NCI-H2227 (cell line): ENCODE results near the gene RBM41.

Experiments
- DNase-seq: peaks from one replicate; lab custom pipeline; 2025; ENCODE audit not compliant: unreplicated experiment; lab: John Stamatoyannopoulos, UW

Gene RBM41

DNA sequence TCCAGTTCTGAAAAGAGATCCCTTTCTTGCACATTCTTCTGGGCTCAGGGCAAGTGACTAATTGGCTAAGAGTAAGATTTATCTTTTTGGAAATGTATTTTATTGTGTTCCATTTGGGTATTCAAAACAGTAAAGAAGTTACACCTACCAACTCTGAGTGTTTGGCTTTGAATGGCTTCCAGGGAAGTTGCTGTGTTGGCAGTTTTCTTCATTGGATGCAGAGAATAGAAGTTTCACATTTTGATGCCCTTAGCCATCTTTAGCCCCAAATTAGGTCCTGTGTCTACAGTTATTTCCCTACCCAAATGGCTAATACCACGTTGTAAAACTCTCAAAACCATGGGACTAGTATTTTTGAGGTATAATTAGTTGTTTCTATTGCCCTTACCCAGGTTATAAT, 88.9 kb downstream of the RBM41 start:
- DNase-seq = no peak

DNA sequence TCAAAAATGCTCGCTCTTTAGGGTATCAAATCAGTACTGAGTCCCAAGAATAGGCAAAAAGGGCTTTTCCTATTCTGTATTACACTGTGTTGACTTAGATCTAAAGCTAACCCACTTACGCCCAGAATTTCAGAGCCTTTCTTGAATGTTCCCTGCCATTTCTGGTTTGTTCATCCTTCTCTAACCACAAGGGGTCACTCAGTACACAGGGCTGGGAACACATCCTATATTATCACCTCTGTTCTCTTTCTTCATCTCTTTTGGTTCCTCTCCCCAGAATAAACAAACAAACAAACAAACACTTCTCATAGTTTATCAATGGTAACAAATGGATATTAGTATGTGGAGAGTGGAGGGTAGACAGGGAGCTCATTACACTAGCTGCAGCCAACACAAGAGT, 93.1 kb downstream of the RBM41 start:
- peak; percentile 46 for DNase-seq

DNA sequence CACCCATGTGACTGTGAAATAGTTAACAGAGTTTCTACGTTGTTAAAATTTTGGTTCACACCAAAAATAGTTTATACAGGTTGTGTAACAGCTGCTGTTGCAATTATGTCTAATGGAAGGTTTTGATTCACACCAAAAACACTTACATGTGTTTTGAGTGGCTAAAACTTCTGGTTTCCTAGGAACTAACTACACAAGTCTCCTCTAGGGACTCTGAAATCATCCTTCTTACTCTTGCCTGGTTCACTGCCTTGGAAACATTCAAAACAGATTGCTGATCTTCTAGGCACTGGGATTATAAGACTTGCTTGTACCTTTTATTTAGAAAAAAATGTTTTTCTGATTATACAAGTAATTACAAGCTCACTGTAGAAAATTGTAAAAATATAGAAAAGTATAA, 103.7 kb downstream of the RBM41 start:
- no peak for DNase-seq
